Epidermal melanocyte (primary cell): ENCODE data around the gene USB1.
"Not testable (repeated sequence)": the region's sequence is repeated elsewhere in the genome, so short reads cannot be mapped to it uniquely, and the experiment has no call there.

Source experiments
- DNase-seq: peaks from one replicate; pipeline ENCODE4 v3.0.0; 2011; ENCODE audit warnings: low spot score; ENCODE audit not compliant: insufficient read length

The USB1 gene

GRCh38 chr16:57969451-57970123 is 31.6 kb upstream of the USB1 start:
- no peak for DNase-seq

DNA sequence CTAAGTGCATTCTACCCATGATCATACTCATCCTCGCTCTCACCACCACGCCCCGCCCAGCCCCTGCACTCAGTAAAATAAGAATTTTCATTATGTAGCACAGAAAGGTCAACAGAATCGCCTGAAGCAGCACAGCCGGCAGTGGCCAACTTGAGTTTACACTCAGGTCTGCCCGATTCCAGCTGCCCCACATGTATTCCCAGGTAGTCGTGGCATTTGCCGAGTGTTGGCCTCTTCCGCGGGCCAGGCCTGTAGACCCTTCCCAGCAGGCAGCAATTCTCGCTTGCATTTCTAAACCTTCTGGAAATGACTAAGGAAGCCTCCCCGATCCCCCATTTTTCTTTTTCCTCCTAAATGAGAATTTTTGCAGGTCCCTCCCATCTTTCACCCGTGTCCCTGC is 30.9 kb upstream of the USB1 start:
- no peak for DNase-seq

DNA sequence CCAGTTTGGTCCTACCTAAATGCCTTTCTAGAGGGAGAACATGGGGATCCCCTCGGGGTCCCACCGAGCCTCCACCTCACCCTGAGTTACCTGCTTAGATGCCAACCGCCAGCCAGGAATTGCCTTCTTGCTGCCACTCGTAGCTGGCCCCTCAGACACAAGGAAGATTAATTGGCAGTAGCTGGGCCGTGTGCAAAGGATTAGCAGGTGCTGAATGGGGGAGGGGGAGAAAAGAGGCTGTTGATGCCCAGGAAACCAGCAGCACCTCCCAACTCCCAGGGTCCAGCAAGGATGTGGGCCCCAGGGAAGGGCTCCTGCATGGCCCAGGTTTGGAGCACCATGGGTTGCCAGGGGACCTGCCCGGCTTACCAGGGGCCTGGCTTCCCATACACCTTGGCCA is 30.2 kb upstream of the USB1 start, which contains the start of gene CNGB1:
TSS of gene CNGB1 (minus strand) at position 159 of the 400 bp plus-strand sequence. CDS start 3,842 bp downstream, outside the sequence.
- no peak for DNase-seq

GRCh38 chr16:57971848-57972247 is 29.4 kb upstream of the USB1 start:
- no peak for DNase-seq

GRCh38 chr16:57972306-57972705 is 28.9 kb upstream of the USB1 start:
- no peak for DNase-seq

DNA sequence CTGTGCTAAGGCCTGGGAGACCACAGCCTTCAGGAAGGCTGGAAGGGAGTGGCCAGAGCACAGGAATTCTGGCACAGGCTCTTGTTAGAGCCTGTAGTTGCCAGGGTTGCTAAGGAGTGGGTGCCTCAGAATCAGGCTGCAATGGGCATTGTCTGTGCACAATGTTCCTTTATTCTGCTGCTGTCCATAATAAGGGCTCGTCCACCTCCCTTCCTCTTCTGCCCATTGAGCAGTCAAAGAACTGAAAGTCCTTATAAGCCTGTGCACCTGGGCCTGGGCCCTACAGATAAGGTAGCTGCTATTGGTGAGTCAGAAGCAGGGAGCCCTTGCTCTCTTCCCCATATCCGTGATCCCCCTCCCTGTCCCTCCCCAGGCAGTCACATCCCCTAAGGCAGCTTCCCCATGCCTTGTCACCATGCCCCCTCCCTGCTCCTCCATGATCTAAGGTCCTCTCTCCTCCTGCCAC is 24.8 kb upstream of the USB1 start:
- DNase-seq: no peak

DNA sequence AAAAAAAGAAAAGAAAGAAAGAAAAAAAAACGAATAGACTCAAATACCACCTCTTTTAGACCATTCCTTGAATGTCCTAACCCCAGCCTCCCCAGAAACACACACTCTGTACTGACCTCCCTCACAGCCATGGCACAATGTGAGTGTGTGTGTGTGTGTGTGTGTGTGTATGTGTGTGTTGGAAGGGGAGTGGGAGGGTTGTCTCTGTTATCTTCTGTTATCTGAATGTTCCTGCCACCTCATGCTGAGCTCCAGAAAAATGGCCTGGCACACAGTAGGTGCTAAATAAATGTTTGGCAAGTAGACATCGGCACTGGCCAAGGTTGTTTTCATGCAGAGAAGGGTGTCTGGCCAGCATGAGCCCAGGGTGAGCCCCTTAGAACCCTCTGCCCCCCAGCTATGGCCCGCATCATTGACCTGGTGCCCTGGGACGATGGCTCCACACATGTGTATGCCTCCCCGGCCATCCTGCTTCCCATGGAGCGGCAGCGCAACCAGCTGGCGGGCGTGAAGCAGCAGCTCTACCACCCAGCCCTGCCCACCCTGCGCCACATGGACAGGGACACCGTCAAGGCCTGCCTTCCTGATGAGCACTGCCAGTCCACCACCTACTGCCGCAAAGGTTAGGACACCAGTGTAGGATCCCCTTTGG is 23.7 kb upstream of the USB1 start:
- DNase-seq: no peak

DNA sequence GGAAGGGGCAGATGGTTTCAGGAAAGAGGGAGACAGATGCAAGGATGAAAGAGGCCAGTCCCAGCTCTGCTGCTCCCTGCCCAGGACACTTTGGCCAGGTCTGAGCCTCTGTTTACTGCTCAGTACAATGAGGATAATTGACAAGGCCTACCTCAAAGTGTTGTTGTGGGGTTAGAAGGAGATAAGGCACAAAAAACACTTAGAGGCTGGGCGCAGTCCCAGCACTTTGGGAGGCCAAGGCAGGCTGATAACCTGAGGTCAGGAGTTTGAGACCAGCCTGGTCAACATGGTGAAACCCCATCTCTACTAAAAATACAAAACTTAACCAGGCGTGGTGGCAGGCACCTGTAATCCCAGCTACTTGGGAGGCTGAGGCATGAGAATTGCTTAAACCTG is 23.1 kb upstream of the USB1 start:
- DNase-seq: not testable (repeated sequence)

- DNase-seq: no peak
These were observed 22.1 kb upstream of the USB1 start for GRCh38 chr16:57979006-57979585.

GRCh38 chr16:57981636-57982035 is 19.6 kb upstream of the USB1 start:
- DNase-seq: no peak

DNA sequence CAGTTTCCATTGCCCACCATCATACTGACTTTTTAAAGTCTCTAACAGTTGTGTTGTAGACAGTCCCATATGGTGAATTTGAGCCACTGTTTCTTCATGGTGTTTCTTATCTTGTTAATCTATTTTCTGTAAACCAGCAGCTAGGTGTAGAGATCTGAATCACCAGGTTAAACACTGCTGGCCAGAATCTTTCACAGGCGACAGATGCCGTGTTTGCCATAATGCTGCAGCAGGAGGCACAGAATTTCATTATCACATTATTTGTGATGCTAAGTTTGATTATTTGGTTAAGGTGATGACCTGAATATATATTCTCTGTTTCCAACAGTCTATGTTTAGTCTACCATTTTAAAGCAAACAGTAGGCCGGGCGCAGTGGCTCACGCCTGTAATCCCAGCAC is 18.8 kb upstream of the USB1 start:
- no peak for DNase-seq

- DNase-seq: peak; percentile 69
These were observed 16.6 kb upstream of the USB1 start for GRCh38 chr16:57984443-57985203.

DNA sequence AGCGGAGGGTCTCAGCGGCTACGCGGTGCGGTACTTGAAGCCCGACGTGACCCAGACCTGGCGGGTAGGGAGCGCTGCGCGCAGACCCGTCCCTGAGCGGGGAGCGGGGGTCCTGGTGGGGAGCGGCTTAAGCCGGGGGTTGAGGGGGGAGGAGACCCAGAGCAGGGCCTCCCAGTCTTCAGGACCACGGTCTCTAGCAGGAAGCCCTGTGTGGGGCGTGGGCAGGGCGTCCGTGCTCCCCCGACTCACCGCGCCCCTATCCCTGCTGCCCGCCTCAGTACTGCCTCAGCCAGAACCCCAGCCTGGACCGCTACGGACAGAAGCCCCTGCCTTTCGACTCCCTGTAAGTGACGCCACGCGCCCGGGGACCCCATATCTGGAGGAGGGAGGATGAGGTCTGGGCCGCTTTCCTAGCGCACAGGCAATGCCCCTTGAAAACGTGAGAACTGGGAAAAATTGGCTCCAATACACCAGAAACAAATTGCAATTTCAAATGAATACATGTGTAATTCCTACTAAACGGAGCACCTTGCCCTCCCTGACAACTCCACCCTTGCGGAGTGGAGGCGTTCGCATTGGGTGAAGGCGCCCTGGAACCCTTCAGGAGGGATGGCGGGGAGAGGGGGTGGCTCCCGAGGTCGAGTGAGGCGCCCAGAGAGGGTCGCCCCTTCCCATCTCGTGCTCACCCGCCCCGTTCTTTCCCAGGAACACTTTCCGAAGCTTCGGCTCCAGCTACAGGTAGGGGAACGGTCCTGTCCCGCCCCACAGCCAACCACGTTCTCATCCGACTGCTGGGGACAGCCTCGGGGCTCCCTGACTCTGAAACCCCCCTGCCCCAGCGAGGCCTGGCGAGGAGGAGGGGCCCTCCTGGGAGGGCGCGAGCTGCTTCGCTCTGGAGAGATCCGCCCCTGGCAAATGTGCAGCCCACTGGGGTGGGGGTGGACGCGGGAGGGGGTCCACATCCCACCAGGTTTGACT is 15.7 kb upstream of the USB1 start:
- no peak for DNase-seq

- no peak for DNase-seq
These were observed 15.0 kb upstream of the USB1 start for GRCh38 chr16:57986196-57986595.

DNA sequence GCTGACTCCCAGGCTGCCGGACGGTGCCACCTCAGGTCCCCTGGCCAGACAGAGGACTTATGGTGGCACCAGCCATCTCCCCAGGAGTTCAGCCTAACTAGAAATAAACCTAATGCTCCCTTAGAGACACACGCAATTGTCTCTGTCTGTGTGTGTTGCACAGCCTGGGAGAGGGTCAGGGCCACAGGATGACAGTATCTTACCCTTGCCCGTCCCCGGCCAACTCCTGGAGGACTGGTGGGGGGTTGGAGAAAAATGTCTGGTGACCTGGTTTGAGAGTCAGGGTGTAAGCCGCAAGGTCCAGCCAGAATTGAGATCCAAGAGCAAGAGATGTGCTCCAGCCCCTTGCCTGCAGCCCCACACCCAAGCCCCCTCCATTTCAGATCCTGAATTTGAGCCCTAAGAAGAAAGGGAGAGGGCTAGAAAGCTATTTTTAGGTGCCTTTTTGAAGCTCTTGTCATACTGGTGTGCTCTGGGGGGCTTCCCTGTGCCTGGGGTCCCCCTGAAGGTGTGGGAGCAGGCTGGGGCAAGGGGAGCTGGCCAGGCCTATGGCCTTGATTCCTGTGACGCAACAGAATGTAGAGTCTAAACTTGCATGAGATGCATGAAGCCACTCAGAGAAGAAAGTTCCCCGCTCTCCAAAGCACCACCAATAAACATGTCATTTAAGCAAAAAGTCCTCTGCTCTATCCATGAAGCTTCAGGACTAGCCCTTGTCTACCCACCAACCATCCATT is 13.6 kb upstream of the USB1 start:
- no peak for DNase-seq

DNA sequence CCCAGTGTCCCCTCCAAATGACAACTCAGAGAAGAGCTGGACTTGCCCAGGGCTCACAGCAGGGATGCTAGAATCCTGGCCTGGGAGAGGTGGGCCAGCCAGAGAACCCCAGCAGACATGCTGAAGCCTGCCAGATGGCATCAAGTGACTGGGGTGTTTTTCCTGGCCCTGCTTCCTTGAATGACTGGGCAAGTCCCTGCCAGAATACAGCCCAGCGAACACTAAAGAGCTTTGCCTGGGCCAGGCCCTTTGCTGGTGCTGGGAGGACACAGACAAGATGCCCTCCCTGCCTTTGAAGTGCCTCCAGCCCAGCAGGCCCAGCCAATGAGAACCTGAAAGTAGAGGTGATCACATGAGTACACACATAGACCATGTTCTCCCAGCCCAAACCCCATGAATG is 12.3 kb upstream of the USB1 start:
- no peak for DNase-seq

DNA sequence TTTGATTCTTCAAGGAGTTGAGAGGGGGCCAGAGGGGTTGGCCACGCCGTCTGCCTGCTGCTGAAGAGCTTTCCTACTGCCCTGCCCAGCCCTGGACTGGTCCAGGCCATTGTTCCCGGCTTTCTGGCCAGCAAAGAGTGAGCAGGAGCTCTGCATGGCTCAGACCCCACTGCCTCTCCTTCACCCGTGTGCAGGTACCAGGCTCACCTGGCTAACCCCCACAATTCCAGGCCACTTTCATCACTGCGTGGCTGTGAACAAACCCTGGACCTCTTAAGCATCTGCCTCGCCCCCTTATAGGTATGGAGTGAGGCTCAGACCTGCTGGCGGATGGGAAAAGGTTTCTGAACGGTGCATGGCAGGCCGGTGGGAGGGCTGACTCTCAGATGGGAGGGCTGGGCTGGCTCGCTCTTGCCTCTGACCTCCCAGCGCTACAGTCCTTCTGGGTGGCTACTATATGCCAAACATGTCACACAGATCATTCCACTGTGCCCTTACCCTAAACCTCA is 9.6 kb upstream of the USB1 start:
- DNase-seq: no peak

DNA sequence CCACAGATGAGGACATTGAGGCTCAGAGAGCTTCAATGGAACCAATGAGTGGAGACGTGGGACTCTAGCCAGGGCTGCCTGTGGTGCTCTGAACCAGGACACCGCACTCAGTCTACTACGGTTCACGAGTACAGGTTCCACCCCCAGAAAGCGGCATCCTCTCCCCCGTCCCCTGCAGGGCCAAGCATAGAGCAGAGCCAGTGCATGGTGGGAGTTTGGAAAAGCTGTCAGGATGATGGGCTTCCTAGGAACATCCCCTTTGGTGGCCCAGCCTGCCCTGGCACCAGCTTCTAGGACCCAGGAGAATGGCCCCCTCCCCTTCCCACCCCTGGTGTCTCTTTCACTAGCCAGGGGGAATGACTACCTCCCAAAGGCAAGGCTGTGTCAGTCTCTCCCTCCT is 9.1 kb upstream of the USB1 start:
- DNase-seq: no peak

DNA sequence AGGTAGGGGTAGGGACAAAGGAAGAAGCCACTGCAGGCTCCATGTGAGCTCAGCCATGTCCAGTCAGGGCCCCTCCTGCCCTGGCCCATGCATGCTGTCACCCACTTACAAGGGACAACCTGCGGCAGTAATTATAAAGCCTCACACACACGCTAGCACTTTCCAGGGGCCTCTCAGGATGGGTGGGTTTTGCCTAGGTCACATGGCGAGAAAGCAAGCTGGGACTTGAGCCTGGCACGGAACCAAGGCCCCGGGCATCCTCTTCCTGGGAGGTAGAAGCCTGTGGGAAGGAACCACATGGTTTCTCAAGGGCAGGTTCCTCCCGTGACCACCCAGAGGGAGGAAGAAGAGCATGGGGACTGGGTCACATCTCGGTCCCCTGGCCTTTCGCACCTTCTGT is 7.8 kb upstream of the USB1 start:
- DNase-seq: no peak

DNA sequence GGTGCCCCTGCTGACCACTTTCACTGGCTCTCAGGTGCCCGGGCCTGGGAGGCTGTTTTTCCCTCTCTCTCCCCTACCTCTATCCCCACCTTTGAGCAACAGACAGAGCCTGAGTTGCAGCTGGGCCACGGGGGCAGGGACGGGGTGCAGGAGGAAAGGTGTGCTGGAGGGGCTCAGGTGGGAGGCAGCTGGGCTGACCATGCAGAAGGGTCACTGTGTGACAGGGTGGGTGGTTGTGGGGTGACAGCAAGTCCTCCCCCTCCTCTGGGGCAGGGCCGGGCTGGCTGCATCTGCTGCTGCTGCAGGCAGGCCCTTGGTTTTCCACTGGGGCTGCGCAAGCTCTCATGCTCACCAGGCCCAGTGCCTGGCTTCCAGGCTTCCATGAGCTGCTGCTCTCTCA is 7.3 kb upstream of the USB1 start:
- DNase-seq: no peak
